Measurements from ENCODE around the gene PTPN14.

Gene PTPN14

DNA sequence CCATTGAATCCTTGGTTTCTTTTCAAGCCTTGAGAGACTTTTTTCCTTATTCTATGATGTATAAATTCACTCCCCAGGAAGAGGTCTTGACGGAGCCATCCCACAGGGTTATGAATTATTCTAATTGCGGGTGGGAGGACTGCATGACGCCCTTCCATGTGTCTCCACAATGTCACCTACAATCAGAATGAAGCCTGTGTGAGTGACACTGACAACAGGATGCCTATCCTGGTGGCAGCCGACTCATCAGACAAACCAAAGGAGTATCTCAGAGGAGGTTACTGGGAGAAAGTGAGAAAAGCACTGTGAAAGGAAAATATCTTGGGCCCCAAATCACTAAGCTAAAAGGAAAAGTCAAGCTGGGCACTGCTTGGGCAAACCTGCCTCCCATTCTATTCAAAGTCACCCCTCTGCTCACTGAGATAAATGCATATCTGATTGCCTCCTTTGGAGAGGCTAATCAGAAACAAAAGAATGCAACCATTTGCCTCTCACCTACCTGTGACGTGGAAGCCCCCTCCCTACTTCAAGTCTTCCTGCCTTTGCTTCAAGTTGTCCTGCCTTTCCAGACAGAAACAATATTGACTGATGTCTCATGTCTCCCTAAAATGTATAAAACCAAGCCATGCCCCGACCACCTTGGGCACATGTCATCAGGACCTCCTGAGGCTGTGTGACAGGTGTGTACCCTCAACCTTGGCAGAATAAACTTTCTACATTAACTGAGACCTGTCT is 172.0 kb downstream of the PTPN14 start:
- H3K4me1 ChIP-seq (ENCODE audit: insufficient read depth, low read length, poor library complexity, severe bottlenecking) = no peaks in the 10 kb centered on the region
- no peaks in the 10 kb centered on the region for H3K9me3 ChIP-seq (ENCODE audit: insufficient read depth, low read depth, low read length)
- H3K9me2 ChIP-seq (replicated peaks; ENCODE audit: low read depth, low read length) = no peaks in the 10 kb centered on the region
- H3K27me3 ChIP-seq (ENCODE audit: insufficient read depth, low read length, poor library complexity, severe bottlenecking) = no peaks in the 10 kb centered on the region
- H2AFZ ChIP-seq (ENCODE audit: low read length) = no peak overlapping the region
- TF ChIP-seq EZH2phosphoT487 (IDR thresholded peaks at IDR 0.05; ENCODE audit: borderline replicate concordance) = no peak
- TF ChIP-seq, protein P1, sequence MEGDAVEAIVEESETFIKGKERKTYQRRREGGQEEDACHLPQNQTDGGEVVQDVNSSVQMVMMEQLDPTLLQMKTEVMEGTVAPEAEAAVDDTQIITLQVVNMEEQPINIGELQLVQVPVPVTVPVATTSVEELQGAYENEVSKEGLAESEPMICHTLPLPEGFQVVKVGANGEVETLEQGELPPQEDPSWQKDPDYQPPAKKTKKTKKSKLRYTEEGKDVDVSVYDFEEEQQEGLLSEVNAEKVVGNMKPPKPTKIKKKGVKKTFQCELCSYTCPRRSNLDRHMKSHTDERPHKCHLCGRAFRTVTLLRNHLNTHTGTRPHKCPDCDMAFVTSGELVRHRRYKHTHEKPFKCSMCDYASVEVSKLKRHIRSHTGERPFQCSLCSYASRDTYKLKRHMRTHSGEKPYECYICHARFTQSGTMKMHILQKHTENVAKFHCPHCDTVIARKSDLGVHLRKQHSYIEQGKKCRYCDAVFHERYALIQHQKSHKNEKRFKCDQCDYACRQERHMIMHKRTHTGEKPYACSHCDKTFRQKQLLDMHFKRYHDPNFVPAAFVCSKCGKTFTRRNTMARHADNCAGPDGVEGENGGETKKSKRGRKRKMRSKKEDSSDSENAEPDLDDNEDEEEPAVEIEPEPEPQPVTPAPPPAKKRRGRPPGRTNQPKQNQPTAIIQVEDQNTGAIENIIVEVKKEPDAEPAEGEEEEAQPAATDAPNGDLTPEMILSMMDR (conservative IDR thresholded peaks at IDR 0.05; ENCODE audit: low read length) = no peak
- no peaks in the 10 kb centered on the region for H3F3A ChIP-seq (ENCODE audit: low read depth)
- no peak overlapping the region for H3K4me2 ChIP-seq (ENCODE audit: low read depth, low read length, poor library complexity, severe bottlenecking)
- H4K20me1 ChIP-seq (ENCODE audit: insufficient read depth, low read length, poor library complexity, severe bottlenecking) = no peaks in the 10 kb centered on the region
- no peak overlapping the region for H3K9ac ChIP-seq (ENCODE audit: low read depth, low read length, poor library complexity, severe bottlenecking)
- no peaks in the 10 kb centered on the region for H3K79me2 ChIP-seq (ENCODE audit: insufficient read depth, low read length)
- H3K4me3 ChIP-seq (ENCODE audit: low read length, poor library complexity, severe bottlenecking) = no peak overlapping the region
- peaks cover 17% of the 10 kb centered on the region; the same call in 1 of the 2 replicates for H3K36me3 ChIP-seq (ENCODE audit: insufficient read depth, low read length)

DNA sequence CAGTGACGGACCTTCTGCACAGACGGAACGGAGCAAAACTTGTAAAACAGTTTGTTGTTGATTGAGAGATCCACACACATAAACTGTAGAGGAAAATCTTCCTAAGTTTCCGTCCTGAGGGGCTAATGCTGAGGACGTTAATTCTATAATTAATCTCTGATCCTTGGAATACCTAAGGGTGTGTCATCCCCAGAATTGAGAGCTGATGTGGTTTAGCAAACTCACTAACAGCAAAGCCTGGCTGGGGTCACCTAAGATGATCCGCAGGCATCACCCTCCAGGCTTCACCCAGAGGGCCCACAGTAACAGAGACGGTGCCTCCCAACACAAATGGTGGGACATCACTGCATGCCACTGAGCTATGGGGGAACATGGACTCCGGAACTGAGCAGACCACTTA is 172.9 kb downstream of the PTPN14 start:
- Histone ChIP-seq H4K20me1 (ENCODE audit: insufficient read depth, low read length, poor library complexity, severe bottlenecking) (no peaks in the 10 kb centered on the region), H3K4me1 (ENCODE audit: insufficient read depth, low read length, poor library complexity, severe bottlenecking) (no peaks in the 10 kb centered on the region), H3K36me3 (ENCODE audit: insufficient read depth, low read length) (peaks cover 10% of the 10 kb centered on the region; the same call in 1 of the 2 replicates), H3F3A (ENCODE audit: low read depth) (no peaks in the 10 kb centered on the region), H3K9me2 (replicated peaks; ENCODE audit: low read depth, low read length) (no peaks in the 10 kb centered on the region), H3K4me3 (ENCODE audit: low read length, poor library complexity, severe bottlenecking) (no peak overlapping the region), H3K4me2 (ENCODE audit: low read depth, low read length, poor library complexity, severe bottlenecking) (no peak overlapping the region), H3K9ac (ENCODE audit: low read depth, low read length, poor library complexity, severe bottlenecking) (no peak overlapping the region), H3K9me3 (ENCODE audit: insufficient read depth, low read depth, low read length) (no peaks in the 10 kb centered on the region), H3K79me2 (ENCODE audit: insufficient read depth, low read length) (no peaks in the 10 kb centered on the region), H2AFZ (ENCODE audit: low read length) (no peak overlapping the region), H3K27me3 (ENCODE audit: insufficient read depth, low read length, poor library complexity, severe bottlenecking) (no peaks in the 10 kb centered on the region)
- TF ChIP-seq, protein P1 (conservative IDR thresholded peaks at IDR 0.05; ENCODE audit: low read length) = no peak
- no peak for TF ChIP-seq EZH2phosphoT487 (IDR thresholded peaks at IDR 0.05; ENCODE audit: borderline replicate concordance)

DNA sequence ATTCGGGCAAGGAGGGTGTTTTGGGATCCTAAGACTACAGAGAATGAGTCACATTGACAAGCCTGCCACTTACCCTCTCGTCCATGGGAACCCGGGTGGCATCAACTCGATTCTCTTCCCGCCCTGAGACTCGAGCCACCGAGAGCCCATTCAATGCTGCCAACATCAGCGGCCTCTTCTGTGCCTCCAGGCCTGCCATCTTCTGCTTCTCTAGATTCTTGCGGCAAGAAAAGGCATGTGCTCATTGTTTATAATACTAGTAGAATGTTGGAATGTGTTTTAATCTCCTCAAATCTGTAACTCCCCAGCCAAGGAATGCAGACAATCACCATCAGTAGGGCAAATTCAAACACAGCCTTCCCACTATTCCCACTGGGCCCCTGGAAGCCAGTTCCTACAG is 173.5 kb downstream of the PTPN14 start:
- Histone ChIP-seq H3K27me3 (ENCODE audit: insufficient read depth, low read length, poor library complexity, severe bottlenecking) (no peaks in the 10 kb centered on the region), H3F3A (ENCODE audit: low read depth) (no peaks in the 10 kb centered on the region), H2AFZ (ENCODE audit: low read length) (no peak overlapping the region), H3K79me2 (ENCODE audit: insufficient read depth, low read length) (no peaks in the 10 kb centered on the region), H3K4me2 (ENCODE audit: low read depth, low read length, poor library complexity, severe bottlenecking) (no peak overlapping the region), H3K4me1 (ENCODE audit: insufficient read depth, low read length, poor library complexity, severe bottlenecking) (no peaks in the 10 kb centered on the region), H3K4me3 (ENCODE audit: low read length, poor library complexity, severe bottlenecking) (no peak overlapping the region), H3K36me3 (ENCODE audit: insufficient read depth, low read length) (peaks cover 4% of the 10 kb centered on the region; the same call in 1 of the 2 replicates), H3K9me2 (replicated peaks; ENCODE audit: low read depth, low read length) (no peaks in the 10 kb centered on the region), H3K9ac (ENCODE audit: low read depth, low read length, poor library complexity, severe bottlenecking) (no peak overlapping the region), H4K20me1 (ENCODE audit: insufficient read depth, low read length, poor library complexity, severe bottlenecking) (no peaks in the 10 kb centered on the region), H3K9me3 (ENCODE audit: insufficient read depth, low read depth, low read length) (no peaks in the 10 kb centered on the region)
- no peak for TF ChIP-seq EZH2phosphoT487 (IDR thresholded peaks at IDR 0.05; ENCODE audit: borderline replicate concordance)
- TF ChIP-seq, protein P1 (conservative IDR thresholded peaks at IDR 0.05; ENCODE audit: low read length) = no peak
